ENCODE measurements around the gene METTL25B.

GRCh38 chr1:156766298-156767100 is 38.2 kb downstream of the METTL25B start:
- TF ChIP-seq, protein P1, sequence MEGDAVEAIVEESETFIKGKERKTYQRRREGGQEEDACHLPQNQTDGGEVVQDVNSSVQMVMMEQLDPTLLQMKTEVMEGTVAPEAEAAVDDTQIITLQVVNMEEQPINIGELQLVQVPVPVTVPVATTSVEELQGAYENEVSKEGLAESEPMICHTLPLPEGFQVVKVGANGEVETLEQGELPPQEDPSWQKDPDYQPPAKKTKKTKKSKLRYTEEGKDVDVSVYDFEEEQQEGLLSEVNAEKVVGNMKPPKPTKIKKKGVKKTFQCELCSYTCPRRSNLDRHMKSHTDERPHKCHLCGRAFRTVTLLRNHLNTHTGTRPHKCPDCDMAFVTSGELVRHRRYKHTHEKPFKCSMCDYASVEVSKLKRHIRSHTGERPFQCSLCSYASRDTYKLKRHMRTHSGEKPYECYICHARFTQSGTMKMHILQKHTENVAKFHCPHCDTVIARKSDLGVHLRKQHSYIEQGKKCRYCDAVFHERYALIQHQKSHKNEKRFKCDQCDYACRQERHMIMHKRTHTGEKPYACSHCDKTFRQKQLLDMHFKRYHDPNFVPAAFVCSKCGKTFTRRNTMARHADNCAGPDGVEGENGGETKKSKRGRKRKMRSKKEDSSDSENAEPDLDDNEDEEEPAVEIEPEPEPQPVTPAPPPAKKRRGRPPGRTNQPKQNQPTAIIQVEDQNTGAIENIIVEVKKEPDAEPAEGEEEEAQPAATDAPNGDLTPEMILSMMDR (IDR thresholded peaks at IDR 0.05 in 4 of 5, conservative IDR thresholded peaks at IDR 0.05 in 1 of 5): no peak
- TF ChIP-seq POLR2A (IDR thresholded peaks at IDR 0.05): no peak
